PC-9 (cell line): ENCODE results near the gene TBC1D22A. TPM values are rescaled to one million over a fixed set of nuclear protein-coding genes. Genes with fewer than 3 reads are reported as not detected.

ENCODE experiments used
- BruUV-seq: library from RNA; stranded (reverse); fragments of 400-500 nt; replicated peaks from 2 replicates; lab custom pipeline; 2021; lab: Mats Ljungman, UMichigan
- CTCF ChIA-PET: fragments of 300-600 bp; sonication (Branson Sonifier 250); formaldehyde crosslinking; loops from one replicate; lab custom pipeline; 2022; ENCODE audit warnings: antibody characterized with exemption; lab: Charles Lee
- POLR2A ChIA-PET: fragments of 300-600 bp; sonication (Branson Sonifier 250); formaldehyde crosslinking; loops from one replicate; lab custom pipeline; 2022; ENCODE audit warnings: antibody characterized with exemption; ENCODE audit not compliant: unreplicated experiment; lab: Charles Lee
- DNase-seq, 2 experiments: peaks; one replicate each; pipeline versions ENCODE4 v3.0.0 to v3.0.0-alpha.2; 2015 to 2022; ENCODE audit warnings: mixed read lengths in 1 of 2
- H2AFZ ChIP-seq: fragments of 200-600 bp; sonication (generic); 2 replicates; pipeline ENCODE4 v1.8.1; 2017; ENCODE audit warnings: antibody characterized with exemption
- H3F3A ChIP-seq: fragments of 200-600 bp; sonication (generic); 2 replicates; pipeline ENCODE4 v1.8.1; 2017; ENCODE audit warnings: antibody characterized with exemption, mild to moderate bottlenecking, low read depth; ENCODE audit not compliant: insufficient read depth
- H3K27ac ChIP-seq: fragments of 200-600 bp; sonication (generic); 2 replicates; pipeline ENCODE4 v1.6.1; 2016; ENCODE audit warnings: mixed run types
- H3K27me3 ChIP-seq: fragments of 200-600 bp; sonication (generic); 2 replicates; pipeline ENCODE4 v1.6.1; 2016; ENCODE audit warnings: low read depth, mixed run types; ENCODE audit not compliant: insufficient read depth
- H3K36me3 ChIP-seq: fragments of 200-600 bp; sonication (generic); 2 replicates; pipeline ENCODE4 v1.6.1; 2016; ENCODE audit warnings: low read depth, mixed run types
- H3K4me1 ChIP-seq: fragments of 200-600 bp; sonication (generic); replicated peaks from 2 replicates; pipeline ENCODE4 v1.6.1; 2016; ENCODE audit warnings: mixed run types; ENCODE audit not compliant: insufficient read depth
- H3K4me2 ChIP-seq: fragments of 200-600 bp; sonication (generic); 2 replicates; pipeline ENCODE4 v1.6.1; 2017; ENCODE audit warnings: mixed run types
- H3K4me3 ChIP-seq: fragments of 200-600 bp; sonication (generic); 2 replicates; pipeline ENCODE4 v1.6.1; 2016; ENCODE audit warnings: mixed run types
- H3K79me2 ChIP-seq: fragments of 200-600 bp; sonication (generic); 2 replicates; pipeline ENCODE4 v1.6.1; 2017; ENCODE audit warnings: low read depth, mixed run types
- H3K9me2 ChIP-seq: fragments of 200-600 bp; sonication (generic); 2 replicates; pipeline ENCODE4 v1.8.1; 2017; ENCODE audit warnings: mild to moderate bottlenecking; ENCODE audit not compliant: insufficient read depth
- H3K9me3 ChIP-seq: fragments of 200-600 bp; sonication (generic); 2 replicates; pipeline ENCODE4 v1.8.1; 2016; ENCODE audit warnings: low read depth; ENCODE audit not compliant: insufficient read depth
- H4K20me1 ChIP-seq: fragments of 200-600 bp; sonication (generic); 2 replicates; pipeline ENCODE4 v1.8.1; 2017; ENCODE audit not compliant: insufficient read depth
- CTCF ChIP-seq: fragments of 200-600 bp; sonication (generic); conservative IDR thresholded peaks from 2 replicates; pipeline ENCODE4 v1.6.1; 2017; ENCODE audit warnings: mixed run types, antibody characterized with exemption, mild to moderate bottlenecking, moderate library complexity
- EZH2 ChIP-seq: fragments of 200-600 bp; sonication (generic); IDR thresholded peaks from 2 replicates; pipeline ENCODE4 v1.8.0; 2017; ENCODE audit warnings: antibody characterized with exemption, low read depth
- intact Hi-C: fragments of 100-400 bp; cut with micrococcal nuclease; formaldehyde crosslinking; loops from one replicate; pipeline ENCODE4 v1.10.0; 2022; ENCODE audit not compliant: unreplicated experiment
- total RNA-seq: library from RNA; stranded (reverse); gene quantifications from 2 replicates; pipeline ENCODE4 v1.2.3, GENCODE V29; 2021

The TBC1D22A gene
- total RNA-seq, 1 experiment from 2014 or later: 40.3 TPM

GRCh38 chr22:46800102-46800857, 37.8 kb downstream of the TBC1D22A start:
- Histone ChIP-seq H3K27me3 (no peaks in the 10 kb centered on the region), H3K4me1 (no peaks in the 10 kb centered on the region), H3K27ac (no peak overlapping the region), H3K4me3 (no peak overlapping the region), H4K20me1 (peaks cover 45% of the 10 kb centered on the region), H3K4me2 (no peak overlapping the region), H3K79me2 (peaks cover 6% of the 10 kb centered on the region; the same call in 1 of the 2 replicates), H3F3A (peaks cover 14% of the 10 kb centered on the region), H2AFZ (no peak overlapping the region), H3K9me3 (no peaks in the 10 kb centered on the region), H3K9me2 (no peaks in the 10 kb centered on the region), H3K36me3 (no peaks in the 10 kb centered on the region; the same call in 1 of the 2 replicates)
- POLR2A ChIA-PET: interaction anchor here (0.6 kb wide), 1 partner anchor 22 kb away, joined by 4 read pairs; no protein-coding TSS in a partner anchor
- CTCF ChIA-PET: no interaction called here
- DNase-seq: no peak
- BruUV-seq: no TSS peak
- intact Hi-C loops: no loop called here
- TF ChIP-seq CTCF (no peak), EZH2 (no peak)

GRCh38 chr22:46801331-46801811, 38.9 kb downstream of the TBC1D22A start:
- ChIA-PET POLR2A (no interaction called here), CTCF (no interaction called here)
- DNase-seq: no peak

More at GRCh38 chr22:46801331-46801811, 38.9 kb downstream of the TBC1D22A start:
- TF ChIP-seq CTCF (no peak), EZH2 (no peak)
- Histone ChIP-seq H3K9me3 (no peaks in the 10 kb centered on the region), H2AFZ (no peak overlapping the region), H3F3A (peaks cover 14% of the 10 kb centered on the region), H3K79me2 (peaks cover 6% of the 10 kb centered on the region; the same call in 1 of the 2 replicates), H3K4me1 (no peaks in the 10 kb centered on the region), H3K27ac (no peak overlapping the region), H3K4me2 (no peak overlapping the region), H4K20me1 (peaks cover 39% of the 10 kb centered on the region), H3K36me3 (no peaks in the 10 kb centered on the region; the same call in 1 of the 2 replicates), H3K27me3 (no peaks in the 10 kb centered on the region), H3K4me3 (no peak overlapping the region), H3K9me2 (no peaks in the 10 kb centered on the region)
- intact Hi-C loops: no loop called here
- no TSS peak for BruUV-seq
